Ishikawa (cell line): ENCODE data around the gene TNFRSF18.

Experiments
- CEBPB ChIP-seq: IDR thresholded peaks from 2 replicates; pipeline ENCODE4 v1.6.1; 2012
- CREB1 ChIP-seq: IDR thresholded peaks from 2 replicates; pipeline ENCODE4 v1.6.1; 2012; ENCODE audit warnings: low read depth
- EGR1 ChIP-seq: IDR thresholded peaks from 2 replicates; pipeline ENCODE4 v1.6.1; 2012
- EP300 ChIP-seq: IDR thresholded peaks from 2 replicates; pipeline ENCODE4 v1.6.1; 2012; ENCODE audit warnings: borderline replicate concordance
- FOXM1 ChIP-seq: IDR thresholded peaks from 2 replicates; pipeline ENCODE4 v1.6.1; 2012; ENCODE audit warnings: low read depth, borderline replicate concordance
- MAX ChIP-seq: IDR thresholded peaks from 2 replicates; pipeline ENCODE4 v1.6.1; 2012
- NFIC ChIP-seq: IDR thresholded peaks from 2 replicates; pipeline ENCODE4 v1.6.1; 2012
- RAD21 ChIP-seq: IDR thresholded peaks from 2 replicates; pipeline ENCODE4 v1.6.1; 2012; ENCODE audit warnings: low read depth
- REST ChIP-seq: IDR thresholded peaks from 2 replicates; pipeline ENCODE4 v1.6.1; 2012; ENCODE audit warnings: low read depth, mild to moderate bottlenecking
- TAF1 ChIP-seq: IDR thresholded peaks from 2 replicates; pipeline ENCODE4 v1.6.1; 2012; ENCODE audit warnings: low read depth, mild to moderate bottlenecking
- TCF12 ChIP-seq: IDR thresholded peaks from 2 replicates; pipeline ENCODE4 v1.6.1; 2012; ENCODE audit warnings: low read depth
- TEAD4 ChIP-seq: IDR thresholded peaks from 2 replicates; pipeline ENCODE4 v1.6.1; 2012
- USF1 ChIP-seq: IDR thresholded peaks from 2 replicates; pipeline ENCODE4 v1.6.1; 2012
- YY1 ChIP-seq: IDR thresholded peaks from 2 replicates; pipeline ENCODE4 v1.6.1; 2012; ENCODE audit warnings: low read depth
- ZBTB7A ChIP-seq: IDR thresholded peaks from 2 replicates; pipeline ENCODE4 v1.6.1; 2012; ENCODE audit warnings: low read depth

Gene TNFRSF18

GRCh38 chr1:1225913-1226312 lies 19.5 kb upstream of the TNFRSF18 start:
- no peak for TF ChIP-seq MAX
- no peak for TF ChIP-seq EP300
- TF ChIP-seq NFIC, result no peak
- TF ChIP-seq RAD21, result no peak
- no peak for TF ChIP-seq FOXM1
- TF ChIP-seq CEBPB, result no peak
- TF ChIP-seq USF1, result no peak
- TF ChIP-seq ZBTB7A, result no peak

GRCh38 chr1:1225238-1225845 lies 18.9 kb upstream of the TNFRSF18 start:
- TF ChIP-seq TEAD4, result no peak
- TF ChIP-seq EP300, result no peak
- no peak for TF ChIP-seq TCF12
- no peak for TF ChIP-seq FOXM1
- TF ChIP-seq CREB1, result no peak
- no peak for TF ChIP-seq RAD21
- no peak for TF ChIP-seq REST
- TF ChIP-seq NFIC, result no peak
- TF ChIP-seq TAF1, result no peak
- no peak for TF ChIP-seq CEBPB
- no peak for TF ChIP-seq ZBTB7A
- TF ChIP-seq USF1, result no peak
- no peak for TF ChIP-seq YY1
- no peak for TF ChIP-seq EGR1
- TF ChIP-seq MAX, result no peak

- TF ChIP-seq NFIC (no peak), FOXM1 (no peak), USF1 (no peak), EGR1 (no peak), EP300 (no peak), MAX (no peak), RAD21 (no peak), TCF12 (no peak), CEBPB (no peak), REST (no peak), TEAD4 (no peak), TAF1 (no peak), YY1 (no peak), ZBTB7A (no peak), CREB1 (no peak)
Measured at GRCh38 chr1:1223891-1224290, 17.5 kb upstream of the TNFRSF18 start.

- TF ChIP-seq ZBTB7A, result no peak
- TF ChIP-seq TAF1, result no peak
- no peak for TF ChIP-seq FOXM1
- no peak for TF ChIP-seq NFIC
- TF ChIP-seq CEBPB, result no peak
- TF ChIP-seq EGR1, result no peak
- TF ChIP-seq RAD21, result no peak
- no peak for TF ChIP-seq CREB1
- no peak for TF ChIP-seq YY1
- no peak for TF ChIP-seq USF1
- TF ChIP-seq TEAD4, result no peak
- TF ChIP-seq TCF12, result no peak
- no peak for TF ChIP-seq MAX
Measured at GRCh38 chr1:1223321-1223720, 16.9 kb upstream of the TNFRSF18 start.
